ENCODE data around the gene HNRNPAB. TPM values are rescaled to one million over a fixed set of nuclear protein-coding genes. Genes with fewer than 3 reads are reported as not detected.
"Not testable (repeated sequence)": the region's sequence is repeated elsewhere in the genome, so short reads cannot be mapped to it uniquely, and the experiment has no call there.

The HNRNPAB gene
- total RNA-seq, 1 donor from 2014 or later = 82.8 TPM

GRCh38 chr5:178193251-178193809 is 11.0 kb upstream of the HNRNPAB start:
- DNase-seq (no peak), ATAC-seq (no peak)
- intact Hi-C loops (cut with micrococcal nuclease) = no loop called here

- ATAC-seq (no peak), DNase-seq (no peak)
- intact Hi-C loops (cut with micrococcal nuclease) = no loop called here
Measured at GRCh38 chr5:178194026-178194425, 10.3 kb upstream of the HNRNPAB start.

- ATAC-seq (no peak), DNase-seq (no peak)
- intact Hi-C loops (cut with micrococcal nuclease) = no loop called here
Measured at GRCh38 chr5:178196281-178196812, 8.0 kb upstream of the HNRNPAB start.

- intact Hi-C loops (cut with micrococcal nuclease) = no loop called here
- DNase-seq = no peak
- peak; percentile 52 for ATAC-seq
Measured at GRCh38 chr5:178196986-178197385, 7.3 kb upstream of the HNRNPAB start.

GRCh38 chr5:178198151-178198550 is 6.2 kb upstream of the HNRNPAB start:
- DNase-seq; intact Hi-C loops (cut with micrococcal nuclease); ATAC-seq: not testable (repeated sequence)

- intact Hi-C loops (cut with micrococcal nuclease) = no loop called here
- ATAC-seq (no peak), DNase-seq (no peak)
Measured at GRCh38 chr5:178198706-178199105, 5.6 kb upstream of the HNRNPAB start.

GRCh38 chr5:178199581-178200434 is 4.5 kb upstream of the HNRNPAB start:
- intact Hi-C loops (cut with micrococcal nuclease) = no loop called here
- DNase-seq (no peak), ATAC-seq (no peak)

- ATAC-seq = no peak
- intact Hi-C loops (cut with micrococcal nuclease) = no loop called here
- no peak for DNase-seq
Measured at GRCh38 chr5:178201221-178201926, 3.0 kb upstream of the HNRNPAB start.

GRCh38 chr5:178201927-178202235 is 2.5 kb upstream of the HNRNPAB start:
- intact Hi-C loops (cut with micrococcal nuclease) = no loop called here
- DNase-seq (no peak), ATAC-seq (no peak)

GRCh38 chr5:178202541-178202940 is 1.8 kb upstream of the HNRNPAB start:
- DNase-seq = no peak
- ATAC-seq = no peak
- intact Hi-C loops (cut with micrococcal nuclease) = no loop called here

- ATAC-seq (peak; percentile 2), DNase-seq (no peak)
- intact Hi-C loops (cut with micrococcal nuclease) = no loop called here
Measured at GRCh38 chr5:178203670-178204181, 607 bp upstream of the HNRNPAB start.

GRCh38 chr5:178204935-178205748 is 809 bp downstream of the HNRNPAB start:
- intact Hi-C loops (cut with micrococcal nuclease) = no loop called here
- ATAC-seq (peak; percentile 63), DNase-seq (peak; percentile 88)

- DNase-seq = no peak
- ATAC-seq = no peak
- intact Hi-C loops (cut with micrococcal nuclease) = no loop called here
Measured at GRCh38 chr5:178205749-178206047, 1.4 kb downstream of the HNRNPAB start.

- no peak for ATAC-seq
- no peak for DNase-seq
- intact Hi-C loops (cut with micrococcal nuclease) = no loop called here
Measured at GRCh38 chr5:178206166-178207101, 2.1 kb downstream of the HNRNPAB start.

GRCh38 chr5:178207183-178207916 is 3.0 kb downstream of the HNRNPAB start:
- ATAC-seq (peak; percentile 17), DNase-seq (no peak)
- intact Hi-C loops (cut with micrococcal nuclease) = no loop called here

GRCh38 chr5:178207917-178208280 is 3.6 kb downstream of the HNRNPAB start:
- ATAC-seq (no peak), DNase-seq (no peak)

GRCh38 chr5:178208540-178209227 is 4.4 kb downstream of the HNRNPAB start:
- ATAC-seq = no peak
- intact Hi-C loops (cut with micrococcal nuclease) = no loop called here
- DNase-seq = no peak

More at GRCh38 chr5:178207917-178208280, 3.6 kb downstream of the HNRNPAB start:
- intact Hi-C loops (cut with micrococcal nuclease) = no loop called here

All from left ventricle myocardium superior (tissue), 1 donor.